Naive thymus-derived CD8-positive, alpha-beta T cell (primary cell): ENCODE data around the gene E2F2. TPM values are rescaled to one million over a fixed set of nuclear protein-coding genes. Genes with fewer than 3 reads are reported as not detected.
A peak's percentile ranks its signal among the peaks of the same experiment; 100 is the strongest.

ENCODE experiments used
- ATAC-seq, 2 donors: fragments of 150-1000 bp; cut with Tn5 transposase in 1 of 2; sonication (Bioruptor Pico), chemical (Tn5 transposase) in 1 of 2; 1 replicate in 1 of 2; 2 replicates in 1 of 2; pipeline ENCODE4 v1.10.0; 2021; ENCODE audit warnings: mild to moderate bottlenecking in 2 of 2, moderate library complexity in 2 of 2
- POLR2A ChIA-PET: fragments of 350-600 bp; sonication (Branson Sonifier 250); formaldehyde crosslinking; loops from one replicate; lab custom pipeline; 2021; ENCODE audit warnings: antibody characterized with exemption; lab: Charles Lee
- DNase-seq, 10 donors: peaks; one replicate each; pipeline versions ENCODE4 v3.0.0 to v3.0.0-alpha.2; 2020 to 2022
- H3K27ac Mint-ChIP-seq, 10 donors: one replicate each; pipeline ENCODE4 v1.8.0; 2020 to 2022; ENCODE audit warnings: mild to moderate bottlenecking in 10 of 10, mixed read lengths in 10 of 10, moderate library complexity in 4 of 10, inconsistent platforms in 1 of 10
- H3K27me3 Mint-ChIP-seq, 5 donors: one replicate each; pipeline ENCODE4 v1.8.0; 2021 to 2022; ENCODE audit warnings: mixed read lengths in 5 of 5
- H3K36me3 Mint-ChIP-seq, 3 donors: one replicate each; pipeline ENCODE4 v1.8.0; 2020 to 2022; ENCODE audit warnings: mixed read lengths in 3 of 3, mild to moderate bottlenecking in 2 of 3, inconsistent platforms in 1 of 3
- H3K4me1 Mint-ChIP-seq, 4 donors: one replicate each; pipeline ENCODE4 v1.8.0; 2021 to 2022; ENCODE audit warnings: mixed read lengths in 4 of 4
- H3K4me3 Mint-ChIP-seq, 10 donors: one replicate each; pipeline ENCODE4 v1.8.0; 2020 to 2022; ENCODE audit warnings: mild to moderate bottlenecking in 10 of 10, mixed read lengths in 10 of 10, moderate library complexity in 6 of 10, inconsistent platforms in 1 of 10
- H3K9me3 Mint-ChIP-seq, 9 donors: one replicate each; pipeline ENCODE4 v1.8.0; 2020 to 2022; ENCODE audit warnings: mixed read lengths in 9 of 9, mild to moderate bottlenecking in 3 of 9, inconsistent platforms in 1 of 9, moderate library complexity in 1 of 9
- polyA plus RNA-seq, 3 donors: library from polyadenylated mRNA; unstranded; fragments of 300-500 nt; fragmentation: Illumina TruSeq; gene quantifications; one replicate each; pipeline ENCODE4 v1.2.3, GENCODE V29; 2021
- total RNA-seq, 8 experiments: library from RNA in 2 of 8; stranded (reverse) in 2 of 8; gene quantifications; one replicate each; pipeline ENCODE4 v1.2.3 and lab custom pipeline; 2021 to 2026

The E2F2 gene
- total and polyA plus RNA-seq, 5 experiments from 2014 or later = 0.05 to 0.14 (median 0.12) TPM; not detected in 1

GRCh38 chr1:23485002-23485332, 46.1 kb downstream of the E2F2 start:
- Mint-ChIP-seq H3K9me3 (no peaks in the 10 kb centered on the region), H3K4me3 (peak overlapping the region; percentile 84 to 95 (median 88)), H3K27me3 (peaks cover 0 to 9% (median 7%) of the 10 kb centered on the region in 5 donors), H3K36me3 (no peaks in the 10 kb centered on the region), H3K4me1 (peaks cover 13 to 20% (median 18%) of the 10 kb centered on the region in 4 donors), H3K27ac (peak overlapping the region in 9 of 10 donors; percentile 16 to 89 (median 83))
- POLR2A ChIA-PET = interaction anchor here (0.6 to 2.0 kb wide), 12 partner anchors 11 to 207 kb away, joined by 3 to 15 read pairs (median 4); partner anchors contain the start of genes E2F2 and RPL11
- no peak for DNase-seq
- no peak for ATAC-seq

GRCh38 chr1:23484253-23485001, 46.6 kb downstream of the E2F2 start:
- Mint-ChIP-seq H3K4me1 (peaks cover 13 to 20% (median 18%) of the 10 kb centered on the region in 4 donors), H3K9me3 (no peaks in the 10 kb centered on the region), H3K4me3 (peak overlapping the region; percentile 84 to 95 (median 88)), H3K36me3 (no peaks in the 10 kb centered on the region), H3K27me3 (peaks cover 0 to 9% (median 7%) of the 10 kb centered on the region in 5 donors), H3K27ac (peak overlapping the region in 9 of 10 donors; percentile 16 to 89 (median 85))
- POLR2A ChIA-PET = interaction anchor here (0.6 to 2.0 kb wide), 15 partner anchors 12 to 207 kb away, joined by 3 to 15 read pairs (median 5); partner anchors contain the start of genes E2F2, RPL11 and TCEA3
- peak; percentile 82 to 88 for ATAC-seq
- DNase-seq = peak; percentile 85 to 95 (median 90)

GRCh38 chr1:23483321-23484252, 47.4 kb downstream of the E2F2 start, which contains the start of gene ASAP3:
Gene ASAP3, minus strand, starts transcription at chr1:23484179. Its CDS starts 46 bp downstream, at chr1:23484133.
- ATAC-seq (peak; percentile 65 to 75), DNase-seq (peak in 6 of 10 donors; percentile 6 to 70 (median 25))
- POLR2A ChIA-PET = interaction anchor here (0.7 to 2.0 kb wide), 9 partner anchors 13 to 208 kb away, joined by 3 to 15 read pairs (median 5); partner anchors contain the start of genes RPL11 and TCEA3
- Mint-ChIP-seq H3K4me3 (peak within 1 kb of the TSS; percentile 84 to 95 (median 90)), H3K9me3 (no peaks in the 10 kb centered on the region), H3K4me1 (peaks cover 13 to 20% (median 18%) of the 10 kb centered on the region in 4 donors), H3K27me3 (peaks cover 0 to 9% (median 7%) of the 10 kb centered on the region in 5 donors), H3K36me3 (no peaks in the 10 kb centered on the region), H3K27ac (peak within 1 kb of the TSS; percentile 16 to 89 (median 84))

GRCh38 chr1:23481904-23482303, 49.1 kb downstream of the E2F2 start:
- ATAC-seq (no peak), DNase-seq (no peak)
- no peak overlapping the region for H3K27ac Mint-ChIP-seq
- peak overlapping the region in 5 of 10 donors; percentile 1 to 88 (median 28) for H3K4me3 Mint-ChIP-seq
- POLR2A ChIA-PET = no interaction called here
- H3K9me3 Mint-ChIP-seq = no peaks in the 10 kb centered on the region
- H3K4me1 Mint-ChIP-seq = peaks cover 13 to 20% (median 18%) of the 10 kb centered on the region in 4 donors
- peaks cover 0 to 11% (median 7%) of the 10 kb centered on the region in 5 donors for H3K27me3 Mint-ChIP-seq
- H3K36me3 Mint-ChIP-seq = no peaks in the 10 kb centered on the region

GRCh38 chr1:23481026-23481597, 49.9 kb downstream of the E2F2 start:
- peak overlapping the region in 2 of 10 donors; percentile 17 to 39 for H3K4me3 Mint-ChIP-seq
- no peaks in the 10 kb centered on the region for H3K36me3 Mint-ChIP-seq
- no peak for DNase-seq
- POLR2A ChIA-PET = no interaction called here
- H3K27me3 Mint-ChIP-seq = peaks cover 4 to 16% (median 8%) of the 10 kb centered on the region in 5 donors
- peaks cover 15 to 20% (median 18%) of the 10 kb centered on the region in 4 donors for H3K4me1 Mint-ChIP-seq
- H3K9me3 Mint-ChIP-seq = no peaks in the 10 kb centered on the region
- H3K27ac Mint-ChIP-seq = no peak overlapping the region
- no peak for ATAC-seq

- ATAC-seq = no peak
- no peak for DNase-seq
- H3K4me1 Mint-ChIP-seq = peaks cover 15 to 19% (median 18%) of the 10 kb centered on the region in 4 donors
- peaks cover 4 to 18% (median 8%) of the 10 kb centered on the region in 5 donors for H3K27me3 Mint-ChIP-seq
- POLR2A ChIA-PET = no interaction called here
- H3K36me3 Mint-ChIP-seq = no peaks in the 10 kb centered on the region
- peak overlapping the region in 1 of 10 donors; percentile 76 for H3K4me3 Mint-ChIP-seq
- H3K27ac Mint-ChIP-seq = peak overlapping the region in 1 of 10 donors; percentile 11
- H3K9me3 Mint-ChIP-seq = no peaks in the 10 kb centered on the region
Observed at GRCh38 chr1:23480187-23481025, 50.6 kb downstream of the E2F2 start.

- peaks cover 10 to 13% (median 12%) of the 10 kb centered on the region in 4 donors for H3K4me1 Mint-ChIP-seq
- H3K27me3 Mint-ChIP-seq = peaks cover 4 to 18% (median 9%) of the 10 kb centered on the region in 5 donors
- DNase-seq = no peak
- no peaks in the 10 kb centered on the region for H3K36me3 Mint-ChIP-seq
- H3K4me3 Mint-ChIP-seq = no peak overlapping the region
- H3K27ac Mint-ChIP-seq = no peak overlapping the region
- H3K9me3 Mint-ChIP-seq = no peaks in the 10 kb centered on the region
- no peak for ATAC-seq
- POLR2A ChIA-PET = no interaction called here
Observed at GRCh38 chr1:23479666-23479941, 51.4 kb downstream of the E2F2 start.

- Mint-ChIP-seq H3K4me3 (no peak overlapping the region), H3K4me1 (peaks cover 7 to 9% (median 8%) of the 10 kb centered on the region in 4 donors), H3K9me3 (no peaks in the 10 kb centered on the region), H3K27me3 (peaks cover 4 to 18% (median 9%) of the 10 kb centered on the region in 5 donors), H3K27ac (no peak overlapping the region), H3K36me3 (no peaks in the 10 kb centered on the region)
- no peak for DNase-seq
- ATAC-seq = no peak
- POLR2A ChIA-PET = no interaction called here
Observed at GRCh38 chr1:23478896-23479665, 52.0 kb downstream of the E2F2 start.

- H3K4me3 Mint-ChIP-seq = no peak overlapping the region
- ATAC-seq = no peak
- POLR2A ChIA-PET = no interaction called here
Observed at GRCh38 chr1:23477359-23478144, 53.5 kb downstream of the E2F2 start.

GRCh38 chr1:23475641-23476040, 55.4 kb downstream of the E2F2 start:
- ATAC-seq = no peak
- Mint-ChIP-seq H3K4me3 (no peak overlapping the region), H3K36me3 (no peaks in the 10 kb centered on the region), H3K27ac (no peak overlapping the region), H3K9me3 (no peaks in the 10 kb centered on the region), H3K4me1 (peaks cover 0 to 2% (median 0%) of the 10 kb centered on the region in 4 donors), H3K27me3 (peaks cover 0 to 11% (median 6%) of the 10 kb centered on the region in 5 donors)
- POLR2A ChIA-PET = no interaction called here
- DNase-seq = no peak

More at GRCh38 chr1:23477359-23478144, 53.5 kb downstream of the E2F2 start:
- Mint-ChIP-seq H3K27ac (no peak overlapping the region), H3K27me3 (peaks cover 0 to 15% (median 6%) of the 10 kb centered on the region in 5 donors), H3K9me3 (no peaks in the 10 kb centered on the region), H3K36me3 (no peaks in the 10 kb centered on the region), H3K4me1 (peaks cover 0 to 2% (median 0%) of the 10 kb centered on the region in 4 donors)
- no peak for DNase-seq
